Neutrophil (primary cell): ENCODE data around the gene MYO16.

Experiments
- H3K27ac ChIP-seq: fragments of 200-600 bp; sonication (generic); 2 replicates; pipeline ENCODE4 v1.5.1; 2016; ENCODE audit warnings: mild to moderate bottlenecking, moderate library complexity
- H3K27me3 ChIP-seq: fragments of 200-600 bp; sonication (generic); 2 replicates; pipeline ENCODE4 v1.6.0; 2016; ENCODE audit warnings: mild to moderate bottlenecking
- H3K36me3 ChIP-seq: fragments of 200-600 bp; sonication (generic); 2 replicates; pipeline ENCODE4 v1.5.1; 2017
- H3K4me1 ChIP-seq, 2 experiments: fragments of 200-600 bp in 1 of 2; sonication (generic) in 1 of 2; 1 replicate in 1 of 2; 2 replicates in 1 of 2; pipeline versions ENCODE4 v1.5.1 to v1.6.1; 2013 to 2016; ENCODE audit warnings: low read depth in 1 of 2, low read length in 1 of 2, mild to moderate bottlenecking in 1 of 2, moderate library complexity in 1 of 2; ENCODE audit not compliant: control insufficient read depth in 1 of 2, insufficient read depth in 1 of 2
- H3K4me3 ChIP-seq, 2 experiments: fragments of 200-600 bp in 1 of 2; sonication (generic) in 1 of 2; 1 replicate in 1 of 2; 2 replicates in 1 of 2; pipeline ENCODE4 v1.5.1; 2013 to 2016; ENCODE audit warnings: low read depth in 1 of 2, low read length in 1 of 2, mild to moderate bottlenecking in 1 of 2, moderate library complexity in 1 of 2
- H3K9me3 ChIP-seq: fragments of 200-600 bp; sonication (generic); 2 replicates; pipeline ENCODE4 v1.5.1; 2016
- CTCF ChIP-seq: fragments of 200-600 bp; sonication (generic); IDR thresholded peaks from 2 replicates; pipeline ENCODE4 v1.5.1; 2016; ENCODE audit warnings: antibody characterized with exemption

The MYO16 gene

GRCh38 chr13:109012115-109012514 lies 382.7 kb downstream of the MYO16 start:
- H3K27ac ChIP-seq: no peak overlapping the region
- H3K4me3 ChIP-seq: no peak overlapping the region
- no peak for TF ChIP-seq CTCF
- no peaks in the 10 kb centered on the region for H3K4me1 ChIP-seq
- H3K36me3 ChIP-seq: no peaks in the 10 kb centered on the region
- H3K9me3 ChIP-seq: no peaks in the 10 kb centered on the region
- no peaks in the 10 kb centered on the region for H3K27me3 ChIP-seq

GRCh38 chr13:109021558-109021957 lies 392.1 kb downstream of the MYO16 start:
- Histone ChIP-seq H3K27ac (no peak overlapping the region), H3K27me3 (no peaks in the 10 kb centered on the region), H3K4me1 (no peaks in the 10 kb centered on the region), H3K4me3 (no peak overlapping the region), H3K9me3 (no peaks in the 10 kb centered on the region), H3K36me3 (no peaks in the 10 kb centered on the region)
- no peak for TF ChIP-seq CTCF

- Histone ChIP-seq H3K36me3 (no peaks in the 10 kb centered on the region), H3K27ac (no peak overlapping the region), H3K4me1 (no peaks in the 10 kb centered on the region), H3K9me3 (no peaks in the 10 kb centered on the region), H3K27me3 (no peaks in the 10 kb centered on the region), H3K4me3 (no peak overlapping the region)
- TF ChIP-seq CTCF: no peak
Measured at GRCh38 chr13:109024611-109025010, 395.2 kb downstream of the MYO16 start.

DNA sequence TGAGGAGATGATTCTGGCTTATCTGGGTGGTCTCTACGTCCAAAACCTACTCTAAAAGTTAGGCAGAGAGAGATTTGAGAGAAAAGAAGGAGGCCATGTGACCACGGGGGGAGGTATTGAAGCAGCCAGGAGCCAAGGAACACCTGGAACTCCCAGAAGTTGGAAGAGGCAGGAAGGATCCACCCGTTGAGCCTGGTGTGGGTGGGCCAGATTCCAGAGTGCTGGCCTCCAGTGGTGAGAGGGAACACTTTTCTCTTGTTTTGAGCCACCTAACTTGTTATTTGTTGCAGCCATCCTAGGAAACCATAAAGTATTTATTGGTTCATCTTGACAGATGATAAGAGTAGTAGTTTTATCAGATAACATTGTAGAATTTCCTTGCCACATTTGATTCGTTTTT lies 396.9 kb downstream of the MYO16 start:
- Histone ChIP-seq H3K27ac (no peak overlapping the region), H3K36me3 (no peaks in the 10 kb centered on the region), H3K9me3 (no peaks in the 10 kb centered on the region), H3K4me1 (no peaks in the 10 kb centered on the region), H3K4me3 (no peak overlapping the region), H3K27me3 (no peaks in the 10 kb centered on the region)
- TF ChIP-seq CTCF: no peak

- no peak overlapping the region for H3K4me3 ChIP-seq
- no peaks in the 10 kb centered on the region for H3K9me3 ChIP-seq
- no peaks in the 10 kb centered on the region for H3K27me3 ChIP-seq
- no peaks in the 10 kb centered on the region for H3K36me3 ChIP-seq
- TF ChIP-seq CTCF: no peak
- no peaks in the 10 kb centered on the region for H3K4me1 ChIP-seq
- H3K27ac ChIP-seq: no peak overlapping the region
Measured at GRCh38 chr13:109028624-109029023, 399.2 kb downstream of the MYO16 start.

GRCh38 chr13:109033090-109033489 lies 403.7 kb downstream of the MYO16 start:
- H3K36me3 ChIP-seq: no peaks in the 10 kb centered on the region
- TF ChIP-seq CTCF: no peak
- no peak overlapping the region for H3K4me3 ChIP-seq
- no peaks in the 10 kb centered on the region for H3K4me1 ChIP-seq
- H3K9me3 ChIP-seq: no peaks in the 10 kb centered on the region
- H3K27me3 ChIP-seq: no peaks in the 10 kb centered on the region
- no peak overlapping the region for H3K27ac ChIP-seq
